WTC11 (cell line): Measurements from ENCODE around the gene CYTH3. TPM values are rescaled to one million over a fixed set of nuclear protein-coding genes. Genes with fewer than 3 reads are reported as not detected.

ENCODE experiments used
- ATAC-seq: fragments of 200-7000 bp; cut with Tn5 transposase; 2 replicates; pipeline ENCODE4 v1.10.0; 2021; ENCODE audit warnings: mild to moderate bottlenecking, moderate library complexity
- CTCF ChIA-PET: fragments of 300-600 bp; sonication (Branson Sonifier 250); formaldehyde crosslinking; loops from one replicate; lab custom pipeline; 2021; ENCODE audit warnings: antibody characterized with exemption; lab: Charles Lee
- POLR2A ChIA-PET: fragments of 350-600 bp; sonication (Branson Sonifier 250); formaldehyde crosslinking; loops from one replicate; lab custom pipeline; 2021; ENCODE audit warnings: antibody characterized with exemption; lab: Charles Lee
- DNase-seq: peaks from one replicate; pipeline ENCODE4 v3.0.0; 2021; ENCODE audit warnings: low spot score
- H3K27ac Mint-ChIP-seq: 2 replicates; pipeline ENCODE4 v1.8.0; 2021; ENCODE audit warnings: mixed read lengths
- H3K27me3 Mint-ChIP-seq: 2 replicates; pipeline ENCODE4 v1.8.0; 2021; ENCODE audit warnings: low read depth, mild to moderate bottlenecking, moderate library complexity, mixed read lengths
- H3K36me3 Mint-ChIP-seq: 2 replicates; pipeline ENCODE4 v1.8.0; 2021; ENCODE audit warnings: mixed read lengths
- H3K4me1 Mint-ChIP-seq: 2 replicates; pipeline ENCODE4 v1.8.0; 2022; ENCODE audit warnings: mixed read lengths
- H3K4me3 Mint-ChIP-seq: 2 replicates; pipeline ENCODE4 v1.8.0; 2021; ENCODE audit warnings: mild to moderate bottlenecking, moderate library complexity, mixed read lengths
- H3K9me3 Mint-ChIP-seq: 2 replicates; pipeline ENCODE4 v1.8.0; 2021; ENCODE audit warnings: mixed read lengths
- ATF1 ChIP-seq: sonication (generic); formaldehyde crosslinking; IDR thresholded peaks from 2 replicates; pipeline ENCODE4 v1.8.1; 2023; ENCODE audit warnings: mild to moderate bottlenecking, moderate library complexity, missing genetic modification reagents
- ATF3 ChIP-seq: sonication (generic); formaldehyde crosslinking; conservative IDR thresholded peaks from 2 replicates; pipeline ENCODE4 v1.8.1; 2022; ENCODE audit warnings: mild to moderate bottlenecking, missing genetic modification reagents
- CBFB ChIP-seq: sonication (generic); formaldehyde crosslinking; IDR thresholded peaks from 2 replicates; pipeline ENCODE4 v1.8.1; 2022; ENCODE audit warnings: mild to moderate bottlenecking, low read depth, missing genetic modification reagents
- CTCF ChIP-seq: fragments of 200-600 bp; IDR thresholded peaks from 2 replicates; pipeline ENCODE4 v1.8.0; 2022; ENCODE audit warnings: antibody characterized with exemption
- E2F1 ChIP-seq: sonication (generic); formaldehyde crosslinking; IDR thresholded peaks from 2 replicates; pipeline ENCODE4 v1.8.0; 2022; ENCODE audit warnings: mild to moderate bottlenecking, missing genetic modification reagents
- ERG ChIP-seq: fragments of 250-450 bp; sonication (Bioruptor Pico); IDR thresholded peaks from 2 replicates; pipeline ENCODE4 v1.8.0; 2021; ENCODE audit warnings: mild to moderate bottlenecking
- FOXP1 ChIP-seq: sonication (generic); formaldehyde crosslinking; IDR thresholded peaks from 2 replicates; pipeline ENCODE4 v1.8.0; 2022; ENCODE audit warnings: missing genetic modification reagents, mild to moderate bottlenecking, moderate library complexity, borderline replicate concordance
- FOXP4 ChIP-seq: sonication (generic); formaldehyde crosslinking; IDR thresholded peaks from 2 replicates; pipeline ENCODE4 v1.8.0; 2022; ENCODE audit warnings: mild to moderate bottlenecking, missing genetic modification reagents
- GTF2I ChIP-seq: fragments of 250-450 bp; sonication (Bioruptor Pico); conservative IDR thresholded peaks from 2 replicates; pipeline ENCODE4 v1.4.0; 2021; ENCODE audit warnings: mild to moderate bottlenecking
- IRF2 ChIP-seq: sonication (generic); formaldehyde crosslinking; IDR thresholded peaks from 2 replicates; pipeline ENCODE4 v1.8.0; 2022; ENCODE audit warnings: low read depth, missing genetic modification reagents, borderline replicate concordance
- JAZF1 ChIP-seq: fragments of 250-450 bp; sonication (Bioruptor Pico); IDR thresholded peaks from 2 replicates; pipeline ENCODE4 v1.9.0; 2021; ENCODE audit warnings: moderate library complexity, mild to moderate bottlenecking, inconsistent platforms
- JUN ChIP-seq: sonication (generic); formaldehyde crosslinking; IDR thresholded peaks from 2 replicates; pipeline ENCODE4 v1.8.0; 2023; ENCODE audit warnings: mild to moderate bottlenecking, missing genetic modification reagents
- NFYB ChIP-seq: sonication (generic); formaldehyde crosslinking; conservative IDR thresholded peaks from 2 replicates; pipeline ENCODE4 v1.8.0; 2022; ENCODE audit warnings: low read depth, missing genetic modification reagents
- SP1 ChIP-seq: sonication (generic); formaldehyde crosslinking; conservative IDR thresholded peaks from 2 replicates; pipeline ENCODE4 v1.8.1; 2022; ENCODE audit warnings: missing genetic modification reagents
- TCF7 ChIP-seq: sonication (generic); formaldehyde crosslinking; IDR thresholded peaks from 2 replicates; pipeline ENCODE4 v1.8.0; 2022; ENCODE audit warnings: mild to moderate bottlenecking, low read depth, missing genetic modification reagents, moderate library complexity
- ZBTB21 ChIP-seq: sonication (generic); formaldehyde crosslinking; IDR thresholded peaks from 2 replicates; pipeline ENCODE4 v1.8.1; 2023; ENCODE audit warnings: mild to moderate bottlenecking, missing genetic modification reagents, borderline replicate concordance
- ZNF121 ChIP-seq: sonication (generic); formaldehyde crosslinking; IDR thresholded peaks from 2 replicates; pipeline ENCODE4 v1.8.0; 2023; ENCODE audit warnings: missing genetic modification reagents
- ZNF317 ChIP-seq: sonication (generic); formaldehyde crosslinking; IDR thresholded peaks from 2 replicates; pipeline ENCODE4 v1.8.1; 2023; ENCODE audit warnings: low read depth, mild to moderate bottlenecking, moderate library complexity, missing genetic modification reagents, borderline replicate concordance
- total RNA-seq: library from RNA; stranded (reverse); gene quantifications from 3 replicates; pipeline ENCODE4 v1.2.3, GENCODE V29; 2021

The CYTH3 gene
- total RNA-seq, 1 experiment from 2014 or later, result 13.2 TPM

- no peak for TF ChIP-seq JUN (CRISPR knock-in tag)
- no peak for TF ChIP-seq NFYB (CRISPR knock-in tag)
- TF ChIP-seq ZBTB21 (CRISPR knock-in tag), result no peak
- no peak for TF ChIP-seq TCF7
- no peak for TF ChIP-seq ZNF121 (CRISPR knock-in tag)
- no peak for TF ChIP-seq CBFB (CRISPR knock-in tag)
- no peak for TF ChIP-seq ERG (CRISPR knock-in tag)
- no peak for TF ChIP-seq FOXP4 (CRISPR knock-in tag)
- no peak for TF ChIP-seq ATF3
- no peak for TF ChIP-seq E2F1 (CRISPR knock-in tag)
- TF ChIP-seq IRF2 (CRISPR knock-in tag), result no peak
- TF ChIP-seq GTF2I (CRISPR knock-in tag), result no peak
- TF ChIP-seq JAZF1 (CRISPR knock-in tag), result no peak
- TF ChIP-seq FOXP1 (CRISPR knock-in tag), result no peak
- no peak for TF ChIP-seq ATF1 (CRISPR knock-in tag)
- ATAC-seq, result no peak
- no peak for DNase-seq
- ChIA-PET POLR2A (interaction anchor here (0.5 kb wide), 1 partner anchor 31 kb away, joined by 4 read pairs; no protein-coding TSS in a partner anchor), CTCF (interaction anchor here (0.6 to 1.2 kb wide), 7 partner anchors 18 to 153 kb away, joined by 3 to 5 read pairs (median 4); no protein-coding TSS in a partner anchor)
- Mint-ChIP-seq H3K4me1 (peaks cover 13% of the 10 kb centered on the region), H3K27me3 (no peaks in the 10 kb centered on the region), H3K9me3 (no peaks in the 10 kb centered on the region), H3K27ac (peak overlapping the region; percentile 40; the same call in 1 of the 2 replicates), H3K36me3 (peaks cover 22% of the 10 kb centered on the region), H3K4me3 (no peak overlapping the region)
These were observed 107.3 kb downstream of the CYTH3 start for GRCh38 chr7:6165075-6165474.

GRCh38 chr7:6164491-6164890 is 107.9 kb downstream of the CYTH3 start:
- H3K9me3 Mint-ChIP-seq, result no peaks in the 10 kb centered on the region
- H3K4me1 Mint-ChIP-seq, result peaks cover 16% of the 10 kb centered on the region
- no peaks in the 10 kb centered on the region for H3K27me3 Mint-ChIP-seq
- ATAC-seq (peak; percentile 52), DNase-seq (peak; percentile 65)
- TF ChIP-seq ZNF317 (CRISPR knock-in tag) (no peak), SP1 (CRISPR knock-in tag) (no peak), CTCF (peak; percentile 36; the same call in 1 of the 2 replicates)
- ChIA-PET CTCF (interaction anchor here (0.8 to 1.2 kb wide), 8 partner anchors 18 to 160 kb away, joined by 3 to 4 read pairs (median 3); no protein-coding TSS in a partner anchor), POLR2A (no interaction called here)
- no peak overlapping the region for H3K27ac Mint-ChIP-seq
- peaks cover 19% of the 10 kb centered on the region for H3K36me3 Mint-ChIP-seq
- H3K4me3 Mint-ChIP-seq, result no peak overlapping the region
